Right ventricle myocardium inferior (tissue), 1 donor: ENCODE results near the gene SEC11A. TPM values are rescaled to one million over a fixed set of nuclear protein-coding genes. Genes with fewer than 3 reads are reported as not detected.
"Not testable (repeated sequence)": the region's sequence is repeated elsewhere in the genome, so short reads cannot be mapped to it uniquely, and the experiment has no call there.

Experiments
- ATAC-seq: fragments of 200-7000 bp; cut with Tn5 transposase; one replicate; pipeline ENCODE4 v1.9.1; 2020; ENCODE audit warnings: mild to moderate bottlenecking, moderate library complexity
- DNase-seq: peaks from one replicate; pipeline ENCODE4 v3.0.0; 2021; ENCODE audit errors: missing footprints
- intact Hi-C: fragments of 100-400 bp; cut with DNase I; formaldehyde crosslinking; loops from one replicate; pipeline ENCODE4 v1.11.0; 2022
- total RNA-seq: library from RNA; stranded (reverse); fragmentation: NEBNext Ultra II Directional; extraction: Animal tissue kit (Norgen Biotek cat#: 25700); gene quantifications from one replicate; pipeline ENCODE4 v1.2.1, GENCODE V29; 2021
- donor health status: DM: no; HTN: yes; CAD: no; lungs with severe emphysema.

The SEC11A gene
- total RNA-seq, 1 donor from 2014 or later = 84.7 TPM

- intact Hi-C loops = loop anchor here (1.0 to 2.0 kb wide), 3 partner anchors 31 to 179 kb away; partner anchors contain the start of gene SEC11A
- ATAC-seq (peak; percentile 67), DNase-seq (peak; percentile 93)
Observed at GRCh38 chr15:84747416-84748273, 31.7 kb upstream of the SEC11A start.

GRCh38 chr15:84741121-84741520, 25.2 kb upstream of the SEC11A start:
- DNase-seq (no peak), ATAC-seq (no peak)
- intact Hi-C loops = no loop called here

- no peak for ATAC-seq
- intact Hi-C loops = no loop called here
- no peak for DNase-seq
Observed at GRCh38 chr15:84740691-84741090, 24.8 kb upstream of the SEC11A start.

- intact Hi-C loops = no loop called here
- DNase-seq (no peak), ATAC-seq (no peak)
Observed at GRCh38 chr15:84737005-84737404, 21.1 kb upstream of the SEC11A start.

GRCh38 chr15:84736375-84736774, 20.4 kb upstream of the SEC11A start:
- DNase-seq (no peak), ATAC-seq (no peak)
- intact Hi-C loops = no loop called here

GRCh38 chr15:84735480-84736061, 19.6 kb upstream of the SEC11A start:
- peak; percentile 23 for ATAC-seq
- DNase-seq, intact Hi-C loops: not testable (repeated sequence)

- ATAC-seq = peak; percentile 59
- no peak for DNase-seq
Observed at GRCh38 chr15:84734794-84735479, 19.0 kb upstream of the SEC11A start.

GRCh38 chr15:84731774-84732173, 15.8 kb upstream of the SEC11A start:
- no peak for ATAC-seq
- intact Hi-C loops = no loop called here

More at GRCh38 chr15:84734794-84735479, 19.0 kb upstream of the SEC11A start:
- intact Hi-C loops = no loop called here

GRCh38 chr15:84727429-84727828, 11.5 kb upstream of the SEC11A start:
- no peak for DNase-seq
- intact Hi-C loops = no loop called here
- no peak for ATAC-seq

More at GRCh38 chr15:84731774-84732173, 15.8 kb upstream of the SEC11A start:
- no peak for DNase-seq

- intact Hi-C loops = no loop called here
- DNase-seq (no peak), ATAC-seq (peak; percentile 85)
Observed at GRCh38 chr15:84725001-84725491, 9.1 kb upstream of the SEC11A start.

- DNase-seq (no peak), ATAC-seq (no peak)
- intact Hi-C loops = no loop called here
Observed at GRCh38 chr15:84722628-84723027, 6.7 kb upstream of the SEC11A start.

- ATAC-seq (no peak), DNase-seq (no peak)
- intact Hi-C loops = no loop called here
Observed at GRCh38 chr15:84721371-84721770, 5.4 kb upstream of the SEC11A start.

- ATAC-seq = no peak
- DNase-seq = no peak
- intact Hi-C loops = loop anchor here (1.0 to 5.0 kb wide), 5 partner anchors 12 to 212 kb away; partner anchors contain the start of genes NMB and ZNF592
Observed at GRCh38 chr15:84715441-84716035, 401 bp downstream of the SEC11A start.

- ATAC-seq = no peak
- DNase-seq = no peak
- intact Hi-C loops = loop anchor here (2.0 to 5.0 kb wide), 3 partner anchors 58 to 212 kb away; partner anchors contain the start of gene NMB
Observed at GRCh38 chr15:84714821-84715220, 1.1 kb downstream of the SEC11A start.

GRCh38 chr15:84714372-84714771, 1.6 kb downstream of the SEC11A start:
- intact Hi-C loops = loop anchor here (2.0 kb wide), 1 partner anchor 72 kb away; no protein-coding TSS in a partner anchor
- DNase-seq (no peak), ATAC-seq (no peak)

GRCh38 chr15:84703808-84704207, 12.1 kb downstream of the SEC11A start:
- intact Hi-C loops = loop anchor here (1.0 to 5.0 kb wide), 2 partner anchors 12 to 47 kb away; partner anchors contain the start of genes NMB and SEC11A
- no peak for DNase-seq
- ATAC-seq = no peak

GRCh38 chr15:84702961-84703482, 12.9 kb downstream of the SEC11A start:
- intact Hi-C loops = loop anchor here (1.0 to 5.0 kb wide), 2 partner anchors 13 to 46 kb away; partner anchors contain the start of genes NMB and SEC11A
- no peak for DNase-seq
- ATAC-seq = peak; percentile 85

GRCh38 chr15:84699538-84700191, 16.3 kb downstream of the SEC11A start:
- no peak for ATAC-seq
- intact Hi-C loops = loop anchor here (5.0 kb wide), 1 partner anchor 42 kb away; the partner anchor contains the start of gene NMB
- DNase-seq = no peak
